PC-9 (cell line): ENCODE data around the gene LINGO3.

ENCODE experiments used
- CTCF ChIP-seq: fragments of 200-600 bp; sonication (generic); conservative IDR thresholded peaks from 2 replicates; pipeline ENCODE4 v1.6.1; 2017; ENCODE audit warnings: mixed run types, antibody characterized with exemption, mild to moderate bottlenecking, moderate library complexity
- EZH2 ChIP-seq: fragments of 200-600 bp; sonication (generic); IDR thresholded peaks from 2 replicates; pipeline ENCODE4 v1.8.0; 2017; ENCODE audit warnings: antibody characterized with exemption, low read depth

- no peak for TF ChIP-seq CTCF
- TF ChIP-seq EZH2 = no peak
Measured at GRCh38 chr19:2353159-2353886, 45.4 kb upstream of the LINGO3 start.
